SK-N-SH (cell line): Measurements from ENCODE around the gene GRB2. TPM values are rescaled to one million over a fixed set of nuclear protein-coding genes. Genes with fewer than 3 reads are reported as not detected.
A peak's percentile ranks its signal among the peaks of the same experiment; 100 is the strongest.

Experiments used
- CTCF ChIA-PET: fragments of 300-600, 350-600 bp; formaldehyde crosslinking; extraction: SDS; loops from one replicate; lab custom pipeline; 2021; lab: Yijun Ruan, JAX
- POLR2A ChIA-PET: fragments of 350-600 bp; sonication (Branson Sonifier 250); formaldehyde crosslinking; extraction: SDS; loops from one replicate; lab custom pipeline; 2020; ENCODE audit warnings: antibody characterized with exemption, inconsistent platforms; lab: Yijun Ruan, JAX
- DNase-seq: peaks from one replicate; pipeline ENCODE4 v3.0.0; 2012
- H2AFZ ChIP-seq: fragments of 200-600 bp; sonication (generic); 2 replicates; pipeline ENCODE4 v1.8.1; 2016; ENCODE audit warnings: antibody characterized with exemption, mild to moderate bottlenecking, low read depth
- H3F3A ChIP-seq: fragments of 200-600 bp; sonication (generic); replicated peaks from 2 replicates; pipeline ENCODE3; 2016; ENCODE audit warnings: antibody characterized with exemption, mild to moderate bottlenecking; ENCODE audit not compliant: insufficient read depth
- H3K27ac ChIP-seq, 2 experiments: fragments of 200-500 bp in 1 of 2; fragments of 200-600 bp in 1 of 2; sonication (Bioruptor generic) in 1 of 2; sonication (generic), shearing (Covaris generic) in 1 of 2; 2 replicates each; pipeline versions ENCODE4 v1.5.1 to v1.6.1; 2014 to 2016; ENCODE audit warnings: low read depth in 2 of 2, inconsistent platforms in 1 of 2, low read length in 1 of 2, mild to moderate bottlenecking in 1 of 2, mixed read lengths in 1 of 2
- H3K27me3 ChIP-seq: fragments of 200-600 bp; sonication (generic), shearing (Covaris generic); 2 replicates; pipeline ENCODE4 v1.6.1; 2016; ENCODE audit warnings: mixed run types; ENCODE audit not compliant: insufficient read depth
- H3K36me3 ChIP-seq, 2 experiments: fragments of 200-500 bp in 1 of 2; fragments of 200-600 bp in 1 of 2; sonication (Bioruptor generic) in 1 of 2; sonication (generic) in 1 of 2; replicated peaks in 1 of 2; 2 replicates each; pipeline versions ENCODE3 to v1.5.1; 2014 to 2016; ENCODE audit warnings: low read length in 1 of 2, mild to moderate bottlenecking in 1 of 2; ENCODE audit not compliant: insufficient read depth in 2 of 2, control insufficient read depth in 1 of 2
- H3K4me1 ChIP-seq, 2 experiments: fragments of 200-500 bp in 1 of 2; fragments of 200-600 bp in 1 of 2; sonication (Bioruptor generic) in 1 of 2; sonication (generic), shearing (Covaris generic) in 1 of 2; 2 replicates each; pipeline versions ENCODE4 v1.5.1 to v1.6.1; 2014 to 2016; ENCODE audit warnings: low read depth in 1 of 2, low read length in 1 of 2, mixed run types in 1 of 2; ENCODE audit not compliant: insufficient read depth in 2 of 2, control insufficient read depth in 1 of 2
- H3K4me2 ChIP-seq: fragments of 200-600 bp; sonication (generic), shearing (Covaris generic); 2 replicates; pipeline ENCODE4 v1.6.1; 2017; ENCODE audit warnings: mixed run types
- H3K4me3 ChIP-seq, 2 experiments: fragments of 200-500 bp in 1 of 2; fragments of 200-600 bp in 1 of 2; sonication (Bioruptor generic) in 1 of 2; sonication (generic), shearing (Covaris generic) in 1 of 2; 2 replicates each; pipeline versions ENCODE4 v1.5.1 to v1.8.1; 2014 to 2016; ENCODE audit warnings: low read depth in 2 of 2, inconsistent platforms in 1 of 2, low read length in 1 of 2, mild to moderate bottlenecking in 1 of 2, mixed read lengths in 1 of 2, moderate library complexity in 1 of 2
- H3K79me2 ChIP-seq: fragments of 200-600 bp; sonication (generic); 2 replicates; pipeline ENCODE4 v1.8.1; 2017; ENCODE audit warnings: mild to moderate bottlenecking; ENCODE audit not compliant: insufficient read depth
- H3K9ac ChIP-seq: fragments of 200-600 bp; sonication (generic); 2 replicates; pipeline ENCODE4 v1.6.1; 2017; ENCODE audit warnings: mixed run types
- H3K9me2 ChIP-seq: fragments of 200-600 bp; sonication (generic); 2 replicates; pipeline ENCODE4 v1.6.1; 2017; ENCODE audit warnings: mixed run types
- H3K9me3 ChIP-seq: fragments of 200-600 bp; sonication (generic); 2 replicates; pipeline ENCODE4 v1.6.1; 2017; ENCODE audit warnings: mixed run types, mild to moderate bottlenecking, moderate library complexity
- H4K20me1 ChIP-seq: fragments of 200-600 bp; sonication (generic); 2 replicates; pipeline ENCODE4 v1.6.1; 2017; ENCODE audit warnings: mild to moderate bottlenecking, mixed run types; ENCODE audit not compliant: insufficient read depth
- EP300 ChIP-seq, 2 experiments: IDR thresholded peaks; 2 replicates each; pipeline versions ENCODE4 v1.4.0 to v1.6.1; 2012; ENCODE audit warnings: borderline replicate concordance in 1 of 2, low read depth in 1 of 2, low read length in 1 of 2
- FOSL2 ChIP-seq: IDR thresholded peaks from 2 replicates; pipeline ENCODE4 v1.4.0; 2012; ENCODE audit warnings: low read depth, mild to moderate bottlenecking, moderate library complexity, borderline replicate concordance
- FOXJ3 ChIP-seq: sonication (generic); formaldehyde crosslinking; IDR thresholded peaks from 2 replicates; pipeline ENCODE4 v1.5.1; 2020; ENCODE audit warnings: mild to moderate bottlenecking, missing genetic modification reagents
- FOXM1 ChIP-seq: IDR thresholded peaks from 2 replicates; pipeline ENCODE4 v1.4.0; 2012; ENCODE audit warnings: low read depth, mild to moderate bottlenecking
- GABPA ChIP-seq: IDR thresholded peaks from 2 replicates; pipeline ENCODE4 v1.4.0; 2012; ENCODE audit warnings: low read depth, mild to moderate bottlenecking
- JUND ChIP-seq: IDR thresholded peaks from 2 replicates; pipeline ENCODE4 v1.4.0; 2012
- MEF2A ChIP-seq: IDR thresholded peaks from 2 replicates; pipeline ENCODE4 v1.4.0; 2012; ENCODE audit warnings: low read depth, borderline replicate concordance
- MXI1 ChIP-seq: IDR thresholded peaks from 2 replicates; pipeline ENCODE4 v1.6.1; 2012; ENCODE audit warnings: mild to moderate bottlenecking, low read depth, low read length, improper control_type of control experiment
- NFIC ChIP-seq: IDR thresholded peaks from 2 replicates; pipeline ENCODE4 v1.4.0; 2012; ENCODE audit warnings: borderline replicate concordance
- NRF1 ChIP-seq: IDR thresholded peaks from 2 replicates; pipeline ENCODE4 v1.6.1; 2012; ENCODE audit warnings: low read depth, mild to moderate bottlenecking, low read length
- POLR2AphosphoS5 ChIP-seq: IDR thresholded peaks from 2 replicates; pipeline ENCODE4 v1.6.1; 2012; ENCODE audit warnings: low read depth, low read length
- RAD21 ChIP-seq: IDR thresholded peaks from 2 replicates; pipeline ENCODE4 v1.6.1; 2012; ENCODE audit warnings: mild to moderate bottlenecking, low read length
- RCOR1 ChIP-seq: fragments of 150-350 bp; IDR thresholded peaks from 2 replicates; pipeline ENCODE4 v1.6.1; 2017; ENCODE audit warnings: antibody characterized with exemption, low read length
- RFX5 ChIP-seq: IDR thresholded peaks from 2 replicates; pipeline ENCODE4 v1.6.1; 2012; ENCODE audit warnings: mild to moderate bottlenecking, improper control_type of control experiment, low read length
- RXRA ChIP-seq: IDR thresholded peaks from 2 replicates; pipeline ENCODE4 v1.4.0; 2012; ENCODE audit warnings: low read depth, mild to moderate bottlenecking, borderline replicate concordance
- SIN3A ChIP-seq: IDR thresholded peaks from 2 replicates; pipeline ENCODE4 v1.6.1; 2012; ENCODE audit warnings: low read depth, mild to moderate bottlenecking, low read length, moderate library complexity, borderline replicate concordance
- SMC3 ChIP-seq: IDR thresholded peaks from 2 replicates; pipeline ENCODE4 v1.6.1; 2012; ENCODE audit warnings: low read depth, low read length, improper control_type of control experiment
- TAF1 ChIP-seq: IDR thresholded peaks from 2 replicates; pipeline ENCODE4 v1.6.1; 2012; ENCODE audit warnings: low read depth, mild to moderate bottlenecking, low read length, moderate library complexity, borderline replicate concordance
- TCF12 ChIP-seq: IDR thresholded peaks from 2 replicates; pipeline ENCODE4 v1.4.0; 2012
- TEAD4 ChIP-seq: IDR thresholded peaks from 2 replicates; pipeline ENCODE4 v1.4.0; 2012; ENCODE audit warnings: mild to moderate bottlenecking, borderline replicate concordance; ENCODE audit not compliant: insufficient read depth
- YY1 ChIP-seq: IDR thresholded peaks from 2 replicates; pipeline ENCODE4 v1.4.0; 2012; ENCODE audit warnings: low read depth, mild to moderate bottlenecking
- WGBS: methylation state at CpG from one replicate; pipeline ENCODE4 v1.1.6; 2017; ENCODE audit warnings: low lambda C conversion rate; 5-methylcytosine and 5-hydroxymethylcytosine counted together
- polyA plus RNA-seq, 3 experiments: library from polyadenylated mRNA; depleted of rRNA; stranded (reverse); fragments of >200 nt; gene quantifications; 2 replicates each; pipeline ENCODE4 v1.2.3, GENCODE V29; 2012
- TF ChIP-seq, protein P1 (sequence below): IDR thresholded peaks from 2 replicates; pipeline ENCODE4 v1.6.1; 2012; ENCODE audit warnings: mild to moderate bottlenecking, low read depth, low read length, moderate library complexity
- TF ChIP-seq, protein P2 (sequence below): IDR thresholded peaks from 2 replicates; pipeline ENCODE4; 2012
- TF ChIP-seq, protein P3 (sequence below): fragments of 150-350 bp; IDR thresholded peaks from 2 replicates; pipeline ENCODE4 v1.6.1; 2016; ENCODE audit warnings: mild to moderate bottlenecking, low read depth, low read length
- TF ChIP-seq, protein P4 (sequence below): fragments of 150-350 bp; IDR thresholded peaks from 2 replicates; pipeline ENCODE4 v1.6.1; 2017; ENCODE audit warnings: antibody characterized with exemption, low read length, low read depth, borderline replicate concordance
- TF ChIP-seq, protein P5 (sequence below): IDR thresholded peaks from 2 replicates; pipeline ENCODE4 v1.4.0; 2012; ENCODE audit warnings: low read depth, borderline replicate concordance

The GRB2 gene
- polyA plus RNA-seq, 1 of the 3 experiments (the other 2 are of a cell fraction) = 89.6 TPM

DNA sequence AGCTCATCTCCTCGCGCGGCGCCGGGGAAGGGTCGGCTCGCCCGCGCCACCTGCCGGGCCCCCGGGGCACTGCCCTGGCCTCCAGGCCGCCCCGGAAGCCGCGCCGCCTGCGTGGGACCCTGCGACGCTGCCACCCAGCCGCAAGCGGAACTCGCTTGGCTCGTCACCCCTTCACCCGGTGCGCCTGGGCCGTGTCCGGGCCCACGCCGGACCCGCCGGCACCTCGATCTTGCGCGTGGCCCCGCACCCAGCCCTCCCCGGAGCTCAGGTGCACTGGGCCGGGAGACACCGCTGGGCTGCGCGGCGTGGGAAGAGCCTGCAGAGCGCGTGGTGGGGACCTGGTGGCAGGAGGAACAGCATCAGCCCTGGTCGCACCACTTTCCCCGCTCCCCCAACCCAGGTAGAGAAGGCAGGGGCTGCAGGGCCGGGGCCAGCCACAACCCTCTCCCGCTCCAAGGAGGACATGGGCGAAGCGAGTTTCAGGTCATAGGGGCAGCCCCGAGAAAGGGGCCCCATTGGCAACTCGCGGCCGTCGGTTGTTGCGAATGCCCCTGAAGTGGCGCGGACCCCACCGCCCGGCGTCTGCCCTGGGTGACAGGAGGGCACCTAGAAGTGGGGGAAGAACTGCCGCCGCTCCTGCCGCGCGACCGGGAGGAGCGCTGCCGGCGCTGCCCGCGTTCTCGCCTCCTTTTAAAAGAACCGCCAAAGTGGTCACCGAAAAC is 134.1 kb downstream of the GRB2 start:
- H3K4me2 ChIP-seq = peak overlapping the region; percentile 100
- peak; percentile 100 for DNase-seq
- ChIA-PET CTCF (interaction anchor here (0.5 to 6.8 kb wide), 75 partner anchors 11 to 557 kb away, joined by 3 to 102 read pairs (median 4); partner anchors contain the start of genes ATP5PD, GGA3, GRB2 and KCTD2), POLR2A (interaction anchor here (0.9 to 5.3 kb wide), 11 partner anchors 10 to 398 kb away, joined by 3 to 67 read pairs (median 6); partner anchors contain the start of genes GGA3, GRB2, MRPL58 and MRPS7)
- H3K79me2 ChIP-seq = peaks cover 9% of the 10 kb centered on the region
- H3F3A ChIP-seq = peaks cover 6% of the 10 kb centered on the region
- peaks cover 24 to 44% of the 10 kb centered on the region in 2 experiments; a peak in 3 of 4 replicates for H3K4me1 ChIP-seq
- no peaks in the 10 kb centered on the region for H3K27me3 ChIP-seq
- H3K9me3 ChIP-seq = no peaks in the 10 kb centered on the region
- no peaks in the 10 kb centered on the region for H3K9me2 ChIP-seq
- H3K27ac ChIP-seq = peak overlapping the region; percentile 51 to 97; a peak in 3 of 4 replicates
- H3K9ac ChIP-seq = peak overlapping the region; percentile 83
- H2AFZ ChIP-seq = peak overlapping the region; percentile 93
- H3K36me3 ChIP-seq = peaks cover 2 to 8% of the 10 kb centered on the region in 2 experiments
- no peaks in the 10 kb centered on the region for H4K20me1 ChIP-seq
- WGBS = 2% methylated on average over 52 of the region's 74 CpGs
- H3K4me3 ChIP-seq = peak overlapping the region; percentile 74 to 79
- TF ChIP-seq FOSL2 = no peak
- TF ChIP-seq RCOR1 = no peak
- TF ChIP-seq, protein P1, sequence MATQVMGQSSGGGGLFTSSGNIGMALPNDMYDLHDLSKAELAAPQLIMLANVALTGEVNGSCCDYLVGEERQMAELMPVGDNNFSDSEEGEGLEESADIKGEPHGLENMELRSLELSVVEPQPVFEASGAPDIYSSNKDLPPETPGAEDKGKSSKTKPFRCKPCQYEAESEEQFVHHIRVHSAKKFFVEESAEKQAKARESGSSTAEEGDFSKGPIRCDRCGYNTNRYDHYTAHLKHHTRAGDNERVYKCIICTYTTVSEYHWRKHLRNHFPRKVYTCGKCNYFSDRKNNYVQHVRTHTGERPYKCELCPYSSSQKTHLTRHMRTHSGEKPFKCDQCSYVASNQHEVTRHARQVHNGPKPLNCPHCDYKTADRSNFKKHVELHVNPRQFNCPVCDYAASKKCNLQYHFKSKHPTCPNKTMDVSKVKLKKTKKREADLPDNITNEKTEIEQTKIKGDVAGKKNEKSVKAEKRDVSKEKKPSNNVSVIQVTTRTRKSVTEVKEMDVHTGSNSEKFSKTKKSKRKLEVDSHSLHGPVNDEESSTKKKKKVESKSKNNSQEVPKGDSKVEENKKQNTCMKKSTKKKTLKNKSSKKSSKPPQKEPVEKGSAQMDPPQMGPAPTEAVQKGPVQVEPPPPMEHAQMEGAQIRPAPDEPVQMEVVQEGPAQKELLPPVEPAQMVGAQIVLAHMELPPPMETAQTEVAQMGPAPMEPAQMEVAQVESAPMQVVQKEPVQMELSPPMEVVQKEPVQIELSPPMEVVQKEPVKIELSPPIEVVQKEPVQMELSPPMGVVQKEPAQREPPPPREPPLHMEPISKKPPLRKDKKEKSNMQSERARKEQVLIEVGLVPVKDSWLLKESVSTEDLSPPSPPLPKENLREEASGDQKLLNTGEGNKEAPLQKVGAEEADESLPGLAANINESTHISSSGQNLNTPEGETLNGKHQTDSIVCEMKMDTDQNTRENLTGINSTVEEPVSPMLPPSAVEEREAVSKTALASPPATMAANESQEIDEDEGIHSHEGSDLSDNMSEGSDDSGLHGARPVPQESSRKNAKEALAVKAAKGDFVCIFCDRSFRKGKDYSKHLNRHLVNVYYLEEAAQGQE = 0 out of 2 replicates have a peak, but pooled peaks have one; percentile 30
- no peak for TF ChIP-seq NRF1
- TF ChIP-seq MXI1 = peak; percentile 24
- TF ChIP-seq FOXM1 = no peak
- TF ChIP-seq, protein P2, sequence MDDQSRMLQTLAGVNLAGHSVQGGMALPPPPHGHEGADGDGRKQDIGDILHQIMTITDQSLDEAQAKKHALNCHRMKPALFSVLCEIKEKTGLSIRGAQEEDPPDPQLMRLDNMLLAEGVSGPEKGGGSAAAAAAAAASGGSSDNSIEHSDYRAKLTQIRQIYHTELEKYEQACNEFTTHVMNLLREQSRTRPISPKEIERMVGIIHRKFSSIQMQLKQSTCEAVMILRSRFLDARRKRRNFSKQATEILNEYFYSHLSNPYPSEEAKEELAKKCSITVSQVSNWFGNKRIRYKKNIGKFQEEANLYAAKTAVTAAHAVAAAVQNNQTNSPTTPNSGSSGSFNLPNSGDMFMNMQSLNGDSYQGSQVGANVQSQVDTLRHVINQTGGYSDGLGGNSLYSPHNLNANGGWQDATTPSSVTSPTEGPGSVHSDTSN = peak; percentile 32; the same call in 1 of the 2 replicates
- no peak; the same call in 1 of the 2 replicates for TF ChIP-seq POLR2AphosphoS5
- TF ChIP-seq NFIC = no peak
- TF ChIP-seq FOXJ3 (CRISPR knock-in tag) = no peak
- TF ChIP-seq TAF1 = no peak; the same call in 1 of the 2 replicates
- TF ChIP-seq RXRA = no peak
- TF ChIP-seq TEAD4 = no peak
- TF ChIP-seq SIN3A = peak; percentile 83; the same call in 1 of the 2 replicates
- TF ChIP-seq MEF2A = no peak
- no peak for TF ChIP-seq EP300 (IDR thresholded peaks at IDR 0.05; ENCODE audit: borderline replicate concordance in 1 of 2, low read depth in 1 of 2, low read length in 1 of 2)
- TF ChIP-seq SMC3 = peak; percentile 43; the same call in 1 of the 2 replicates
- TF ChIP-seq TCF12 = no peak
- TF ChIP-seq YY1 = no peak
- TF ChIP-seq, protein P3, sequence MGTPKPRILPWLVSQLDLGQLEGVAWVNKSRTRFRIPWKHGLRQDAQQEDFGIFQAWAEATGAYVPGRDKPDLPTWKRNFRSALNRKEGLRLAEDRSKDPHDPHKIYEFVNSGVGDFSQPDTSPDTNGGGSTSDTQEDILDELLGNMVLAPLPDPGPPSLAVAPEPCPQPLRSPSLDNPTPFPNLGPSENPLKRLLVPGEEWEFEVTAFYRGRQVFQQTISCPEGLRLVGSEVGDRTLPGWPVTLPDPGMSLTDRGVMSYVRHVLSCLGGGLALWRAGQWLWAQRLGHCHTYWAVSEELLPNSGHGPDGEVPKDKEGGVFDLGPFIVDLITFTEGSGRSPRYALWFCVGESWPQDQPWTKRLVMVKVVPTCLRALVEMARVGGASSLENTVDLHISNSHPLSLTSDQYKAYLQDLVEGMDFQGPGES = no peak
- TF ChIP-seq, protein P4, sequence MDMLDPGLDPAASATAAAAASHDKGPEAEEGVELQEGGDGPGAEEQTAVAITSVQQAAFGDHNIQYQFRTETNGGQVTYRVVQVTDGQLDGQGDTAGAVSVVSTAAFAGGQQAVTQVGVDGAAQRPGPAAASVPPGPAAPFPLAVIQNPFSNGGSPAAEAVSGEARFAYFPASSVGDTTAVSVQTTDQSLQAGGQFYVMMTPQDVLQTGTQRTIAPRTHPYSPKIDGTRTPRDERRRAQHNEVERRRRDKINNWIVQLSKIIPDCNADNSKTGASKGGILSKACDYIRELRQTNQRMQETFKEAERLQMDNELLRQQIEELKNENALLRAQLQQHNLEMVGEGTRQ = no peak
- TF ChIP-seq, protein P5, sequence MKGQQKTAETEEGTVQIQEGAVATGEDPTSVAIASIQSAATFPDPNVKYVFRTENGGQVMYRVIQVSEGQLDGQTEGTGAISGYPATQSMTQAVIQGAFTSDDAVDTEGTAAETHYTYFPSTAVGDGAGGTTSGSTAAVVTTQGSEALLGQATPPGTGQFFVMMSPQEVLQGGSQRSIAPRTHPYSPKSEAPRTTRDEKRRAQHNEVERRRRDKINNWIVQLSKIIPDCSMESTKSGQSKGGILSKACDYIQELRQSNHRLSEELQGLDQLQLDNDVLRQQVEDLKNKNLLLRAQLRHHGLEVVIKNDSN = no peak
- TF ChIP-seq RFX5 = no peak; the same call in 1 of the 2 replicates
- peak; percentile 59 for TF ChIP-seq GABPA
- peak; percentile 17; the same call in 1 of the 2 replicates for TF ChIP-seq RAD21
- TF ChIP-seq JUND = no peak
